ENCODE measurements around the gene NAT9. TPM values are rescaled to one million over a fixed set of nuclear protein-coding genes. Genes with fewer than 3 reads are reported as not detected.

NAT9 gene
- polyA plus RNA-seq, 6 donors from 2014 or later = 9.6 to 29.0 (median 15.6) TPM

DNA sequence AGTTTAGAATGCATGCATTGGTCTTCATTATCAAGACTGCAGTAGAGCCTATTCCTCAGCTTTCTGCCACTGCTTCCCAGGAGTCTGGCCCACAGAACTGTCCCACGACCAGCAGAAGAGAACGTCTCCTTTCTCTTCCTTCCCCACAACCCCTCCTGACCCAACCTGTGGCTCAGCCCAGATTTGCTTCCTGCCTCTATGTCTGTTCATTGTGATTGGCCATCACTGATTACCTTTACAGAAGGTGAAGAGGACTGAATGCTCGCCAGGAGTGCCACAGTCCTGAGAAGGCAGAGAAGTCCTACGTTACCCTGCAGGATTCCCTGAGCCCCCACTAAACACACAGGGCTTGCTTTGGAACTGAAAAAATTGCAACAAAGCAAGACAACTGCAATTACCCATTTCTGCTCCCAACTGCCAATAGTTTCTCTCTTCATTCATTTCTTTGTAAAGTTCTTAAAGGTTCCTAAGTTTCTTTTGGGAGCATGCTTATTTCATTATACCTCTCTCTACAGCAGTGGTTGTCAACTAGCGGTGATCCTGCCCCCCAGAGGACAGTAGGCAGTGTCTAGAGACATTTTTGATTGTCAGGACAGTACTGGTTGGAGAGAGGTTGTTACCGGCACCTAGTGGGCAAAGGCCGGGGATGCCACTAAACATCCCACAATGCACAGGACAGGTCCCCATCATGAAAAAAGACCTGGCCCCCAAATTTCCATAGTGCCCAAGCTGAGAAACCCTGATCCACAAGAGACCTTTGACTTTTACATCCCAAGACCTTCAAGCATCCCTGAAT lies 4.5 kb upstream of the NAT9 start:
- Mint-ChIP-seq H3K4me1 (peaks cover 54 to 67% (median 63%) of the 10 kb centered on the region in 3 donors), H3K27me3 (no peaks in the 10 kb centered on the region), H3K4me3 (peak overlapping the region in 5 of 8 donors; percentile 51 to 88 (median 68)), H3K27ac (peak overlapping the region; percentile 76 to 99 (median 92)), H3K9me3 (no peaks in the 10 kb centered on the region), H3K36me3 (no peaks in the 10 kb centered on the region)
- DNase-seq (no peak), ATAC-seq (ENCODE audit: low read depth in 2 of 2) (peak in 1 of 2 donors; percentile 9)

DNA sequence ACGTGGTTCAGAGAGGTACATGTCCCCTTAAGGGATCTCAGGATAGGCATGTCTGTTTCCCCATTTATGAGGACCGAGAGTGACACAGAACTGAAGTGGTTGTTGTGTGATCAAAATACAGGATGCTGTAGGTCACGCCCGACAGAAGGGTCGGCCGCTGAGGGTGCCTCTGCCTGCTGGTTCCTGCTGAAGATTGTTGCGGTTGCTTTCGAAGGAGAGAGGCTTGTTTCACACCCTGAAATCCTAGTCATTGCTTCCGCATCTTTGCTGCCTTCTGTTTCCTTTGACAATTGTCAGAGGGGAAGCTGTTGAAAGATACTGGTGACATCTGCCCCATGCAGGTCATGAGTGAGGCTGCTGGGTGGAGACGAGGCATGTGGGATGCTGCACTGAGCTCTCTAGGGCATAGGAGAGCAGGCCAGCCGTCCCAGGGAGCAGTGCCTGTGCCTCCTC lies 3.8 kb upstream of the NAT9 start:
- ATAC-seq (ENCODE audit: low read depth in 2 of 2) (peak; percentile 82 to 86), DNase-seq (peak; percentile 90)
- Mint-ChIP-seq H3K4me1 (peaks cover 54 to 67% (median 63%) of the 10 kb centered on the region in 3 donors), H3K27me3 (no peaks in the 10 kb centered on the region), H3K9me3 (no peaks in the 10 kb centered on the region), H3K27ac (peak overlapping the region; percentile 65 to 99 (median 97)), H3K4me3 (peak overlapping the region in 7 of 8 donors; percentile 60 to 90 (median 79)), H3K36me3 (no peaks in the 10 kb centered on the region)

DNA sequence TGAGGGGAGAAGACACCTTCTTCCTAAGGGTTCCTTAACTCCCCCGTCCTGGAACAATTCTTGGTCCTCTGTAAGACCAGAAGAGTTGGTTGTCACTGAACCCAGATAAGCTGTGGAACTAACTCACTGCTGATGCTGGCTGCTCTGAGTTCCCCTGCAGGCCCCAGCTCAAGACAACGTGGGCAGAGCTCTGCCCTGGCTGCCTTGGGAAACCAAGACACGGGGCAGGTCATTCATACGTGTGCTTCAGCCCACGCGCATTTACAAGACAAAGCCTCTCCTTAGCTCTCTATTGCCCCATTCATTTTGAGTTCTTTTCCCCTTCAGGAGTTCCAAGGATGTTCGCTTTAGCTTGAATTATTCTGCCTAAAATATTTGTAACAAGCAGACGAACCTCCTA lies 3.4 kb upstream of the NAT9 start:
- no peaks in the 10 kb centered on the region for H3K27me3 Mint-ChIP-seq
- peak overlapping the region; percentile 65 to 99 (median 97) for H3K27ac Mint-ChIP-seq
- DNase-seq (no peak), ATAC-seq (ENCODE audit: low read depth in 2 of 2) (no peak)
- peaks cover 49 to 63% (median 58%) of the 10 kb centered on the region in 3 donors for H3K4me1 Mint-ChIP-seq
- H3K4me3 Mint-ChIP-seq = peak overlapping the region in 7 of 8 donors; percentile 60 to 90 (median 79)
- H3K9me3 Mint-ChIP-seq = no peaks in the 10 kb centered on the region
- H3K36me3 Mint-ChIP-seq = no peaks in the 10 kb centered on the region

GRCh38 chr17:74778960-74779359 lies 2.8 kb upstream of the NAT9 start:
- no peak for DNase-seq
- Mint-ChIP-seq H3K9me3 (no peaks in the 10 kb centered on the region), H3K27ac (peak overlapping the region in 3 of 6 donors; percentile 76 to 98 (median 86)), H3K27me3 (no peaks in the 10 kb centered on the region), H3K4me3 (peak overlapping the region in 4 of 8 donors; percentile 16 to 79 (median 64)), H3K36me3 (no peaks in the 10 kb centered on the region), H3K4me1 (peaks cover 44 to 58% (median 53%) of the 10 kb centered on the region in 3 donors)
- no peak for ATAC-seq (ENCODE audit: low read depth in 2 of 2)

- Mint-ChIP-seq H3K4me3 (peak overlapping the region in 5 of 8 donors; percentile 16 to 97 (median 62)), H3K27ac (peak overlapping the region in 2 of 6 donors; percentile 42 to 87), H3K4me1 (peaks cover 43 to 58% (median 57%) of the 10 kb centered on the region in 3 donors), H3K27me3 (no peaks in the 10 kb centered on the region), H3K36me3 (peaks cover 0 to 1% of the 10 kb centered on the region in 2 donors), H3K9me3 (no peaks in the 10 kb centered on the region)
- DNase-seq (no peak), ATAC-seq (ENCODE audit: low read depth in 2 of 2) (no peak)
These were observed 1.9 kb upstream of the NAT9 start for GRCh38 chr17:74777901-74778515.

DNA sequence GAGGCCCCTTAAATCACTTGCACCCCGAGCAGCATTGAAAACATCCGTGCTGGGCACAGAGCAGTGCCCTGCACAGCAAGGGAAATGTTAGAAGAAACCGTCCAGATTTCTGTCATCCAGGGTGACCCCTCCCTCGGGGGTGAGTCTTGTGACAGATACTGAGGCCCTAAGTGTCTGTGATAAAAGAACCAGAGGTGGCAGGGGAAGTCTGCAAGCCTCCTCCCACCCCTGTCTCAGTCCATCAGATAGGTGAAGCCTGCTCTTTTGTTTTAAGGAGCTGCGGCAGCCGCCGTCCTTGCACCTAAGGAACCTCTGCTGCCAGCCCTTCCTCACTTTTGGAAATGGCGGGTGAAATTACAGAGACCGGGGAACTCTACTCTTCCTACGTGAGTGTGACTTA lies 845 bp upstream of the NAT9 start:
- Mint-ChIP-seq H3K27me3 (no peaks in the 10 kb centered on the region), H3K9me3 (no peaks in the 10 kb centered on the region), H3K4me3 (peak overlapping the region; percentile 95 to 99 (median 99)), H3K27ac (peak overlapping the region in 4 of 6 donors; percentile 11 to 85 (median 50)), H3K36me3 (peaks cover 0 to 12% of the 10 kb centered on the region in 2 donors), H3K4me1 (peaks cover 39 to 57% (median 56%) of the 10 kb centered on the region in 3 donors)
- DNase-seq = no peak
- no peak for ATAC-seq (ENCODE audit: low read depth in 2 of 2)

GRCh38 chr17:74775409-74776043 lies 619 bp downstream of the NAT9 start:
- Mint-ChIP-seq H3K4me3 (peak overlapping the region; percentile 95 to 99 (median 99)), H3K9me3 (no peaks in the 10 kb centered on the region), H3K36me3 (peaks cover 0 to 12% of the 10 kb centered on the region in 2 donors), H3K27ac (peak overlapping the region; percentile 89 to 99 (median 96)), H3K27me3 (no peaks in the 10 kb centered on the region), H3K4me1 (peaks cover 35 to 57% (median 51%) of the 10 kb centered on the region in 3 donors)
- DNase-seq = no peak
- ATAC-seq (ENCODE audit: low read depth in 2 of 2) = no peak

DNA sequence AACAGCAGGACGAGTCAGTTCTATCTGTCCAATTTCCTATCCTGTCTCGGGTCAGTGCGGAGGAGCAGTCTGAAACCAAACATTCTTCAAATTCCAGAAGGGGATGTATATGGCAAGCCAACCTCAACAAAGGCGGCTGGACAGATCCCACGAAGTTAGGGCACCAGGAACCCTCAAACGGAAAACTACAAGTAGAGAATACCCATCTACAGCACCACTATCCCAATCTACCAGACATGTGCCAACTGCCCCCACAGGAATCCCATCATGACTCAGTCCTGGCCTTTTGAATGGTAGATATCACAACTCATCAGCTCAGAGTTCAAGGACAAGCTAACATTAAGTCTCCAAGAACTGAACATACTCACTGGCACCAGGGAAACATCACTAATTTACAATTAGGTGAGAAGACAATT lies 2.3 kb downstream of the NAT9 start:
- peaks cover 25 to 45% (median 39%) of the 10 kb centered on the region in 3 donors for H3K4me1 Mint-ChIP-seq

GRCh38 chr17:74773414-74773813 lies 2.7 kb downstream of the NAT9 start:
- H3K36me3 Mint-ChIP-seq = peaks cover 0 to 19% of the 10 kb centered on the region in 2 donors
- H3K27me3 Mint-ChIP-seq = no peaks in the 10 kb centered on the region
- ATAC-seq (ENCODE audit: low read depth in 2 of 2) (no peak), DNase-seq (no peak)
- no peaks in the 10 kb centered on the region for H3K9me3 Mint-ChIP-seq
- H3K27ac Mint-ChIP-seq = no peak overlapping the region
- H3K4me1 Mint-ChIP-seq = peaks cover 28 to 43% (median 39%) of the 10 kb centered on the region in 3 donors
- H3K4me3 Mint-ChIP-seq = peak overlapping the region in 4 of 8 donors; percentile 30 to 84 (median 50)

More for the DNA sequence above, 2.3 kb downstream of the NAT9 start:
- ATAC-seq (ENCODE audit: low read depth in 2 of 2) = no peak
- H3K4me3 Mint-ChIP-seq = peak overlapping the region in 7 of 8 donors; percentile 30 to 84 (median 58)
- no peak for DNase-seq
- H3K27me3 Mint-ChIP-seq = no peaks in the 10 kb centered on the region
- peak overlapping the region in 2 of 6 donors; percentile 50 to 72 for H3K27ac Mint-ChIP-seq
- peaks cover 0 to 14% of the 10 kb centered on the region in 2 donors for H3K36me3 Mint-ChIP-seq
- no peaks in the 10 kb centered on the region for H3K9me3 Mint-ChIP-seq

DNA sequence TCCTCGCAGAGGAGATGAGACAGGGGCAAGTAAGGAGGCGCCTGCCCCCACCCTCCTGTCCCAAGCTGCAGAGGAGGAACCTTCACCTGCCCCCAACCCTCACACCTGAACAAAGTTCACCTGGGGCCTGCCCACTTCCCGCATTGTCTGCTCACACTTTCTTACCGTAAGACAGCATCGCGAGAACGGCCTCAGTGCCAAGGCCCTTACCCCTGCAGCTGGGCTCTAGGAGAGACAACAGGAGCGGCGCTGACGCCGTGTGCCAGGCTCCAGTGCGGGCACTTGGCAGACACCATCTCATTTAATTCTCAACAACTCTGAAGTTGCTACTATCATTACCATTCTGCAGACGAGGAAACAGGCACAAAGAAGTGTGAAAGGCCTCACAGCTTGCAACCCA lies 4.1 kb downstream of the NAT9 start:
- no peak overlapping the region for H3K27ac Mint-ChIP-seq
- peaks cover 0 to 21% of the 10 kb centered on the region in 2 donors for H3K36me3 Mint-ChIP-seq
- peak overlapping the region in 1 of 8 donors; percentile 29 for H3K4me3 Mint-ChIP-seq
- peaks cover 29 to 35% (median 32%) of the 10 kb centered on the region in 3 donors for H3K4me1 Mint-ChIP-seq
- H3K27me3 Mint-ChIP-seq = no peaks in the 10 kb centered on the region
- no peak for ATAC-seq (ENCODE audit: low read depth in 2 of 2)
- DNase-seq = no peak
- no peaks in the 10 kb centered on the region for H3K9me3 Mint-ChIP-seq

- peak overlapping the region in 2 of 6 donors; percentile 18 to 42 for H3K27ac Mint-ChIP-seq
These were observed 4.7 kb downstream of the NAT9 start for GRCh38 chr17:74771319-74771914.

GRCh38 chr17:74770498-74771318 lies 5.4 kb downstream of the NAT9 start:
- H3K36me3 Mint-ChIP-seq = peaks cover 0 to 21% of the 10 kb centered on the region in 2 donors
- peak overlapping the region in 2 of 8 donors; percentile 53 to 81 for H3K4me3 Mint-ChIP-seq

More at GRCh38 chr17:74771319-74771914, 4.7 kb downstream of the NAT9 start:
- peaks cover 0 to 21% of the 10 kb centered on the region in 2 donors for H3K36me3 Mint-ChIP-seq
- no peak overlapping the region for H3K4me3 Mint-ChIP-seq
- no peaks in the 10 kb centered on the region for H3K9me3 Mint-ChIP-seq
- no peaks in the 10 kb centered on the region for H3K27me3 Mint-ChIP-seq
- peaks cover 26 to 29% (median 28%) of the 10 kb centered on the region in 3 donors for H3K4me1 Mint-ChIP-seq
- DNase-seq (no peak), ATAC-seq (ENCODE audit: low read depth in 2 of 2) (no peak)

More at GRCh38 chr17:74770498-74771318, 5.4 kb downstream of the NAT9 start:
- Mint-ChIP-seq H3K4me1 (peaks cover 21 to 22% (median 22%) of the 10 kb centered on the region in 3 donors), H3K9me3 (no peaks in the 10 kb centered on the region), H3K27me3 (no peaks in the 10 kb centered on the region), H3K27ac (peak overlapping the region in 3 of 6 donors; percentile 11 to 89 (median 18))
- ATAC-seq (ENCODE audit: low read depth in 2 of 2) (peak; percentile 89 to 96), DNase-seq (peak; percentile 66)

Measured in naive B cell (primary cell).